ENCODE measurements around the gene FGFRL1.

The FGFRL1 gene

GRCh38 chr4:1009542-1010394 is 1.7 kb upstream of the FGFRL1 start:
- DNase-seq, result peak; percentile 82

GRCh38 chr4:1010395-1011021 is 918 bp upstream of the FGFRL1 start:
- DNase-seq, result no peak

GRCh38 chr4:1011666-1012033 is 224 bp downstream of the FGFRL1 start:
- DNase-seq, result no peak

- peak; percentile 76 for DNase-seq
Measured at GRCh38 chr4:1012034-1012739, 761 bp downstream of the FGFRL1 start.

GRCh38 chr4:1013225-1014073 is 2.0 kb downstream of the FGFRL1 start:
- no peak for DNase-seq

GRCh38 chr4:1014291-1015167 is 3.1 kb downstream of the FGFRL1 start:
- peak; percentile 78 for DNase-seq

GRCh38 chr4:1015179-1015578 is 3.8 kb downstream of the FGFRL1 start:
- no peak for DNase-seq

GRCh38 chr4:1015746-1016145 is 4.3 kb downstream of the FGFRL1 start:
- DNase-seq, result no peak

- no peak for DNase-seq
Measured at GRCh38 chr4:1017211-1017610, 5.8 kb downstream of the FGFRL1 start.

- no peak for DNase-seq
Measured at GRCh38 chr4:1017706-1018105, 6.3 kb downstream of the FGFRL1 start.

- DNase-seq, result no peak
Measured at GRCh38 chr4:1018147-1019020, 7.0 kb downstream of the FGFRL1 start.

GRCh38 chr4:1019320-1019719 is 7.9 kb downstream of the FGFRL1 start:
- no peak for DNase-seq

GRCh38 chr4:1019729-1020470 is 8.5 kb downstream of the FGFRL1 start:
- DNase-seq, result no peak

GRCh38 chr4:1021386-1022050 is 10.1 kb downstream of the FGFRL1 start:
- DNase-seq, result no peak

- no peak for DNase-seq
Measured at GRCh38 chr4:1022051-1022738, 10.8 kb downstream of the FGFRL1 start.

GRCh38 chr4:1022739-1023066 is 11.3 kb downstream of the FGFRL1 start:
- no peak for DNase-seq

GRCh38 chr4:1023075-1023640 is 11.7 kb downstream of the FGFRL1 start:
- DNase-seq, result no peak

GRCh38 chr4:1023895-1024740 is 12.7 kb downstream of the FGFRL1 start:
- no peak for DNase-seq

Data from left hindlimb (tissue), 1 donor.